Neuronal stem cell (in vitro differentiated cells): Measurements from ENCODE around the gene NOL6.
"Not testable (repeated sequence)": the region's sequence is repeated elsewhere in the genome, so short reads cannot be mapped to it uniquely, and the experiment has no call there.

Experiments
- DNase-seq: peaks from one replicate; pipeline ENCODE4 v3.0.0-alpha.2; 2013; ENCODE audit warnings: low spot score
- H2AFZ ChIP-seq: one replicate; pipeline ENCODE4 v1.6.1; 2013; ENCODE audit warnings: mild to moderate bottlenecking, low read length, inconsistent platforms
- H2AK5ac ChIP-seq: 2 replicates; pipeline ENCODE4 v1.6.1; 2013; ENCODE audit warnings: low read depth, mild to moderate bottlenecking, inconsistent platforms, low read length, moderate library complexity, mixed read lengths
- H2BK120ac ChIP-seq: 2 replicates; pipeline ENCODE4 v1.6.1; 2013; ENCODE audit warnings: low read depth, mild to moderate bottlenecking, inconsistent platforms, low read length, moderate library complexity, mixed read lengths
- H2BK12ac ChIP-seq: one replicate; pipeline ENCODE4 v1.6.1; 2013; ENCODE audit warnings: low read length, inconsistent platforms
- H2BK15ac ChIP-seq: 2 replicates; pipeline ENCODE4 v1.6.1; 2013; ENCODE audit warnings: mild to moderate bottlenecking, low read length, inconsistent platforms, mixed read lengths
- H2BK5ac ChIP-seq: one replicate; pipeline ENCODE4 v1.6.1; 2013; ENCODE audit warnings: inconsistent platforms, mild to moderate bottlenecking, low read length, moderate library complexity
- H3K14ac ChIP-seq: one replicate; pipeline ENCODE4 v1.6.1; 2013; ENCODE audit warnings: low read length, inconsistent platforms
- H3K18ac ChIP-seq: 2 replicates; pipeline ENCODE4 v1.6.1; 2013; ENCODE audit warnings: low read length, inconsistent platforms
- H3K23ac ChIP-seq: 2 replicates; pipeline ENCODE4 v1.6.1; 2013; ENCODE audit warnings: low read depth, mild to moderate bottlenecking, mixed read lengths, low read length, inconsistent platforms; ENCODE audit not compliant: poor library complexity
- H3K27ac ChIP-seq: replicated peaks from 3 replicates; pipeline ENCODE4 v1.5.1; 2013; ENCODE audit warnings: low read length, inconsistent platforms
- H3K27me3 ChIP-seq, 3 experiments: 2 replicates each; pipeline ENCODE4 v1.6.1; 2013; ENCODE audit warnings: low read length in 3 of 3, mild to moderate bottlenecking in 2 of 3, inconsistent platforms in 1 of 3, low read depth in 1 of 3, mixed read lengths in 1 of 3, moderate library complexity in 1 of 3; ENCODE audit not compliant: control insufficient read depth in 3 of 3, insufficient read depth in 3 of 3
- H3K36me3 ChIP-seq, 2 donors: replicated peaks in 1 of 2; 2 replicates each; pipeline ENCODE4 v1.6.1; 2013; ENCODE audit warnings: low read length in 2 of 2; ENCODE audit not compliant: control insufficient read depth in 2 of 2, insufficient read depth in 2 of 2
- H3K4ac ChIP-seq: 2 replicates; pipeline ENCODE4 v1.6.1; 2013; ENCODE audit warnings: inconsistent platforms, mild to moderate bottlenecking, low read length, moderate library complexity
- H3K4me1 ChIP-seq, 2 donors: 1 replicate in 1 of 2; 2 replicates in 1 of 2; pipeline ENCODE4 v1.6.1; 2013; ENCODE audit warnings: low read length in 2 of 2, low read depth in 1 of 2; ENCODE audit not compliant: control insufficient read depth in 2 of 2, insufficient read depth in 1 of 2
- H3K4me2 ChIP-seq: one replicate; pipeline ENCODE4 v1.6.1; 2013; ENCODE audit warnings: mild to moderate bottlenecking, low read length, inconsistent platforms; ENCODE audit not compliant: insufficient read depth, poor library complexity, severe bottlenecking
- H3K4me3 ChIP-seq, 2 donors: 2 replicates each; pipeline ENCODE4 v1.5.1; 2013; ENCODE audit warnings: low read length in 2 of 2, mild to moderate bottlenecking in 2 of 2, inconsistent platforms in 1 of 2, moderate library complexity in 1 of 2
- H3K79me1 ChIP-seq: one replicate; pipeline ENCODE4 v1.6.1; 2013; ENCODE audit warnings: low read depth, mild to moderate bottlenecking, inconsistent platforms, low read length, moderate library complexity
- H3K9ac ChIP-seq: one replicate; pipeline ENCODE4 v1.6.1; 2013; ENCODE audit warnings: mild to moderate bottlenecking, low read depth, low read length, inconsistent platforms; ENCODE audit not compliant: poor library complexity
- H3K9me3 ChIP-seq, 2 donors: replicated peaks in 1 of 2; 2 replicates each; pipeline versions ENCODE3 to v1.6.1; 2013; ENCODE audit warnings: low read length in 2 of 2, mild to moderate bottlenecking in 2 of 2, inconsistent platforms in 1 of 2, low read depth in 1 of 2, mixed read lengths in 1 of 2, moderate library complexity in 1 of 2; ENCODE audit not compliant: control insufficient read depth in 2 of 2, insufficient read depth in 1 of 2
- H4K8ac ChIP-seq: one replicate; pipeline ENCODE4 v1.6.1; 2013; ENCODE audit warnings: low read depth, mild to moderate bottlenecking, inconsistent platforms, low read length, moderate library complexity
- H4K91ac ChIP-seq: one replicate; pipeline ENCODE4 v1.6.1; 2013; ENCODE audit warnings: low read length, low read depth, mild to moderate bottlenecking, inconsistent platforms; ENCODE audit not compliant: poor library complexity
- WGBS, 2 donors: extraction: QIAGEN DNeasy Blood & Tissue Kit; methylation state at CpG; one replicate each; pipeline ENCODE4 v1.1.7; 2013; ENCODE audit warnings: missing lambda C conversion rate in 2 of 2, mixed read lengths in 1 of 2; ENCODE audit not compliant: insufficient read length in 2 of 2, insufficient replicate concordance in 1 of 2; ENCODE audit errors: extremely low coverage in 2 of 2; 5-methylcytosine and 5-hydroxymethylcytosine counted together

Gene NOL6

GRCh38 chr9:33455945-33456344 lies 17.8 kb downstream of the NOL6 start:
- no peak overlapping the region for H2AK5ac ChIP-seq
- H3K9me3 ChIP-seq, result no peaks in the 10 kb centered on the region
- no peak for DNase-seq
- H3K14ac ChIP-seq, result no peak overlapping the region
- H2BK12ac ChIP-seq, result no peak overlapping the region
- H3K79me1 ChIP-seq, result no peaks in the 10 kb centered on the region
- no peak overlapping the region for H3K4me2 ChIP-seq
- H2BK5ac ChIP-seq, result no peak overlapping the region
- H3K4me1 ChIP-seq, result peaks cover 0 to 9% of the 10 kb centered on the region in 2 donors
- no peak overlapping the region for H4K91ac ChIP-seq
- no peak overlapping the region for H2BK15ac ChIP-seq
- no peak overlapping the region for H3K4me3 ChIP-seq
- H4K8ac ChIP-seq, result no peak overlapping the region
- no peak overlapping the region for H3K23ac ChIP-seq
- H2BK120ac ChIP-seq, result no peak overlapping the region
- no peak overlapping the region for H3K9ac ChIP-seq
- H2AFZ ChIP-seq, result no peak overlapping the region
- H3K4ac ChIP-seq, result no peak overlapping the region
- no peak overlapping the region for H3K18ac ChIP-seq
- peaks cover 1 to 10% of the 10 kb centered on the region in 2 donors for H3K36me3 ChIP-seq
- WGBS, 2 donors, result no CpG with 5 or more reads among the region's 7 CpGs
- no peaks in the 10 kb centered on the region for H3K27me3 ChIP-seq
- no peak overlapping the region for H3K27ac ChIP-seq

DNA sequence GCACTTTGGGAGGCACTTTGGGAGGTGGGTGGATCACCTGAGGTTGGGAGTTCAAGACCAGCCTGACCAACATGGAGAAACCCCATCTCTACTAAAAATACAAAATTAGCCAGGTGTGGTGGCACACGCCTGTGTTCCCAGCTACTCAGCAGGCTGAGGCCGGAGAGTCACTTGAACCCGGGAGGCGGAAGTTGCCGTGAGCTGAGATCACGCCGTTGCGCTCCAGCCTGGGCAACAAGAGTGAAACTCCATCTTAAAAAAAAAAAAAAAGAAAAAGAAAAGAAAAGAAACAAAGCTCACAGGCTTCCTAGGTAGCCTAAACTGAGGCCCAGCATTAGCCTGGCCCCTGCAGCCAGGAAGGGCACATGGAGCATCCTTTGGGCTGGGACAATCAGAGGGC lies 18.3 kb downstream of the NOL6 start:
- not testable (repeated sequence) for H3K23ac ChIP-seq, H3K36me3 ChIP-seq, H3K27me3 ChIP-seq, H2BK120ac ChIP-seq, H2BK15ac ChIP-seq, H3K79me1 ChIP-seq, H3K4me2 ChIP-seq, DNase-seq, H3K4me3 ChIP-seq, H3K9ac ChIP-seq, H2AFZ ChIP-seq, H2BK5ac ChIP-seq, H3K18ac ChIP-seq, H3K4me1 ChIP-seq, H3K9me3 ChIP-seq, H3K14ac ChIP-seq, H3K27ac ChIP-seq, H4K91ac ChIP-seq, H2BK12ac ChIP-seq, H4K8ac ChIP-seq, H3K4ac ChIP-seq, H2AK5ac ChIP-seq
- WGBS, 2 donors, result no CpG with 5 or more reads among the region's 8 CpGs

DNA sequence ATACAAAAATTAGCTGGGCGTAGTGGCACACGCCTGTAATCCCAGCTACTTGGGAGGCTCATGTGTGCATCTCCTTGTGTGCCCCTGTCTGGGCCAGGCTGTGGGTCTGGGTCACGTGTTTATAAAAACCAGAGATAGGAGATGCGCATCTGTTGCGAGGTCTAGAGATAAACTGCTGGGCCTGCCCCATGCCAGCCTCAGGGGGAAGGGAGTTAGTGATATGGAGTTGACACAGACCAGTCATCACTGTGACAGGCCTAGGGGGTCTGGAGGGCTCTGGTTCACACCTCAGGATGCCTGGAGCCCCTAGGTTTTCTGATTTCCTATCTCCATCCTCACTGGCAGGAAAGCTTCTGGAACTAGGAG lies 19.1 kb downstream of the NOL6 start:
- not testable (repeated sequence) for H3K27me3 ChIP-seq, DNase-seq, H3K4ac ChIP-seq, H3K27ac ChIP-seq, H2BK120ac ChIP-seq, H3K4me3 ChIP-seq, H3K9me3 ChIP-seq, H2BK12ac ChIP-seq, H3K18ac ChIP-seq, H2AFZ ChIP-seq, H3K4me1 ChIP-seq, H3K14ac ChIP-seq, H2BK5ac ChIP-seq, H2BK15ac ChIP-seq, H4K91ac ChIP-seq, H3K79me1 ChIP-seq, H2AK5ac ChIP-seq, H3K23ac ChIP-seq, H3K9ac ChIP-seq, H3K36me3 ChIP-seq, H4K8ac ChIP-seq, H3K4me2 ChIP-seq
- WGBS, 2 donors, result no CpG with 5 or more reads among the region's 5 CpGs

- no peak overlapping the region for H3K4me2 ChIP-seq
- no peaks in the 10 kb centered on the region for H3K9me3 ChIP-seq
- H3K27me3 ChIP-seq, result no peaks in the 10 kb centered on the region
- no peak overlapping the region for H3K23ac ChIP-seq
- no peak overlapping the region for H3K4me3 ChIP-seq
- H3K4ac ChIP-seq, result no peak overlapping the region
- no CpG with 5 or more reads among the region's 11 CpGs for WGBS, 2 donors
- no peak overlapping the region for H2BK120ac ChIP-seq
- no peak overlapping the region for H3K9ac ChIP-seq
- no peak overlapping the region for H3K27ac ChIP-seq
- H2BK12ac ChIP-seq, result no peak overlapping the region
- no peak overlapping the region for H2AK5ac ChIP-seq
- H4K8ac ChIP-seq, result no peak overlapping the region
- no peak overlapping the region for H2AFZ ChIP-seq
- H2BK15ac ChIP-seq, result no peak overlapping the region
- H4K91ac ChIP-seq, result no peak overlapping the region
- H3K36me3 ChIP-seq, result no peaks in the 10 kb centered on the region
- DNase-seq, result no peak
- no peak overlapping the region for H3K18ac ChIP-seq
- no peak overlapping the region for H2BK5ac ChIP-seq
- no peak overlapping the region for H3K14ac ChIP-seq
- H3K79me1 ChIP-seq, result no peaks in the 10 kb centered on the region
- peaks cover 0 to 9% of the 10 kb centered on the region in 2 donors for H3K4me1 ChIP-seq
Measured at GRCh38 chr9:33453999-33454660, 19.6 kb downstream of the NOL6 start.
